Stimulated activated CD8-positive, alpha-beta memory T cell treated with anti-CD3 and anti-CD28 coated beads, Interleukin-4, amount 100 ng/mL, for 48 hours (primary cell): Measurements from ENCODE around the gene ZBTB9.

Source experiments
- DNase-seq: peaks from one replicate; pipeline ENCODE4 v3.0.0-alpha.2; 2020

ZBTB9 gene

GRCh38 chr6:33454009-33454946 lies at the start of gene ZBTB9:
ZBTB9 (plus strand) TSS chr6:33454576; CDS start chr6:33455101, 525 bp downstream.
- DNase-seq, result peak; percentile 95

- no peak for DNase-seq
Observed at GRCh38 chr6:33404884-33405283, 49.5 kb upstream of the ZBTB9 start.

- no peak for DNase-seq
Observed at GRCh38 chr6:33405386-33405940, 48.9 kb upstream of the ZBTB9 start.

- no peak for DNase-seq
Observed at GRCh38 chr6:33406126-33406525, 48.2 kb upstream of the ZBTB9 start.

- no peak for DNase-seq
Observed at GRCh38 chr6:33407132-33407718, 47.2 kb upstream of the ZBTB9 start.

- DNase-seq, result peak; percentile 98
Observed at GRCh38 chr6:33410050-33410710, 44.2 kb upstream of the ZBTB9 start.

- no peak for DNase-seq
Observed at GRCh38 chr6:33410711-33411631, 43.4 kb upstream of the ZBTB9 start, which contains the start of gene PHF1. PHF1 (plus strand) TSS chr6:33411014; CDS start chr6:33412264, 1,250 bp downstream.

- no peak for DNase-seq
Observed at GRCh38 chr6:33411632-33412005, 42.8 kb upstream of the ZBTB9 start.

- no peak for DNase-seq
Observed at GRCh38 chr6:33412140-33413009, 42.0 kb upstream of the ZBTB9 start.

GRCh38 chr6:33413241-33414120 lies 40.9 kb upstream of the ZBTB9 start:
- no peak for DNase-seq

GRCh38 chr6:33414592-33415271 lies 39.6 kb upstream of the ZBTB9 start:
- DNase-seq, result no peak

- DNase-seq, result no peak
Observed at GRCh38 chr6:33415831-33416230, 38.5 kb upstream of the ZBTB9 start.

- DNase-seq, result peak; percentile 48
Observed at GRCh38 chr6:33416386-33417127, 37.8 kb upstream of the ZBTB9 start.

- DNase-seq, result peak; percentile 46
Observed at GRCh38 chr6:33417128-33417902, 37.1 kb upstream of the ZBTB9 start.

GRCh38 chr6:33417903-33418689 lies 36.3 kb upstream of the ZBTB9 start, which contains the start of gene CUTA:
CUTA (minus strand) TSS chr6:33418107; CDS start chr6:33418000, 107 bp downstream.
- peak; percentile 98 for DNase-seq

- peak; percentile 72 for DNase-seq
Observed at GRCh38 chr6:33418690-33419291, 35.6 kb upstream of the ZBTB9 start.
